B cell (primary cell): ENCODE results near the gene SESN3. TPM values are rescaled to one million over a fixed set of nuclear protein-coding genes. Genes with fewer than 3 reads are reported as not detected.

ENCODE experiments used
- ATAC-seq: fragments of 200-7000 bp; cut with Tn5 transposase; one replicate; pipeline ENCODE4 v1.10.0; 2021; ENCODE audit warnings: low read depth, mild to moderate bottlenecking, moderate number of reproducible peaks, moderate library complexity
- CTCF ChIA-PET: fragments of 350-600 bp; sonication (Branson Sonifier 250); formaldehyde crosslinking; loops from one replicate; lab custom pipeline; 2021; ENCODE audit warnings: antibody characterized with exemption, inconsistent platforms; lab: Charles Lee
- POLR2A ChIA-PET: fragments of 350-600 bp; sonication (Branson Sonifier 250); formaldehyde crosslinking; loops from one replicate; lab custom pipeline; 2021; ENCODE audit warnings: antibody characterized with exemption; lab: Charles Lee
- DNase-seq: peaks from one replicate; pipeline ENCODE4 v3.0.0; 2013
- H2AFZ ChIP-seq: 2 replicates; pipeline ENCODE4 v1.6.1; 2012; ENCODE audit warnings: mild to moderate bottlenecking, low read depth, low read length; ENCODE audit not compliant: insufficient read depth, poor library complexity, severe bottlenecking
- H3K27ac ChIP-seq, 2 donors: 1 replicate in 1 of 2; 2 replicates in 1 of 2; pipeline ENCODE4 v1.5.1; 2012 to 2013; ENCODE audit warnings: low read length in 2 of 2, mild to moderate bottlenecking in 2 of 2, moderate library complexity in 1 of 2
- H3K27me3 ChIP-seq, 4 experiments: fragments of 200-600 bp in 1 of 4; sonication (generic) in 1 of 4; replicated peaks in 1 of 4; 1 replicate in 2 of 4; 2 replicates in 2 of 4; pipeline versions ENCODE4 v1.6.1 to v1.7.0; 2013 to 2016; ENCODE audit warnings: low read length in 3 of 4, mild to moderate bottlenecking in 2 of 4, mixed read lengths in 1 of 4, moderate library complexity in 1 of 4; ENCODE audit not compliant: insufficient read depth in 4 of 4, control insufficient read depth in 3 of 4; ENCODE audit errors: control extremely low read depth in 1 of 4
- H3K36me3 ChIP-seq, 2 experiments: replicated peaks in 1 of 2; 1 replicate in 1 of 2; 2 replicates in 1 of 2; pipeline versions ENCODE4 v1.6.1 to v1.7.1; 2013; ENCODE audit warnings: low read length in 1 of 2; ENCODE audit not compliant: insufficient read depth in 2 of 2, control insufficient read depth in 1 of 2; ENCODE audit errors: control extremely low read depth in 1 of 2, extremely low read depth in 1 of 2
- H3K4me1 ChIP-seq, 2 donors: fragments of 200-600 bp in 1 of 2; sonication (generic) in 1 of 2; 1 replicate in 1 of 2; 2 replicates in 1 of 2; pipeline versions ENCODE4 v1.5.1 to v1.6.1; 2013 to 2017; ENCODE audit warnings: low read length in 2 of 2; ENCODE audit not compliant: control insufficient read depth in 2 of 2, insufficient read depth in 2 of 2
- H3K4me2 ChIP-seq: replicated peaks from 2 replicates; pipeline ENCODE3; 2012; ENCODE audit warnings: mild to moderate bottlenecking, low read depth, low read length; ENCODE audit not compliant: poor library complexity, severe bottlenecking
- H3K4me3 ChIP-seq, 5 experiments: fragments of 200-600 bp in 1 of 5; sonication (generic) in 1 of 5; 1 replicate in 3 of 5; 2 replicates in 2 of 5; pipeline versions ENCODE4 v1.5.1 to v1.7.0; 2011 to 2016; ENCODE audit warnings: low read length in 4 of 5, mild to moderate bottlenecking in 4 of 5, low read depth in 2 of 5, control low read depth in 1 of 5, moderate library complexity in 1 of 5; ENCODE audit not compliant: insufficient read depth in 1 of 5; ENCODE audit errors: control extremely low read depth in 1 of 5, extremely low read depth in 1 of 5
- H3K79me2 ChIP-seq: fragments of 200-600 bp; sonication (generic); one replicate; pipeline ENCODE4 v1.6.0; 2016; ENCODE audit warnings: low read length; ENCODE audit not compliant: control insufficient read depth, insufficient read depth
- H3K9ac ChIP-seq: fragments of 200-600 bp; sonication (generic); 2 replicates; pipeline ENCODE4 v1.6.1; 2017; ENCODE audit warnings: mild to moderate bottlenecking, low read length, moderate library complexity
- H3K9me3 ChIP-seq, 3 donors: one replicate each; pipeline versions ENCODE4 v1.6.1 to v1.7.1; 2013; ENCODE audit warnings: low read length in 2 of 3; ENCODE audit not compliant: control insufficient read depth in 2 of 3, insufficient read depth in 1 of 3; ENCODE audit errors: control extremely low read depth in 1 of 3
- H4K20me1 ChIP-seq: 2 replicates; pipeline ENCODE4 v1.6.0; 2012; ENCODE audit warnings: mild to moderate bottlenecking, low read length; ENCODE audit not compliant: insufficient read depth, control insufficient read depth, poor library complexity, severe bottlenecking
- H3K27ac Mint-ChIP-seq: one replicate; pipeline ENCODE4 v1.8.0; 2021; ENCODE audit warnings: mixed read lengths
- H3K27me3 Mint-ChIP-seq: one replicate; pipeline ENCODE4 v1.8.0; 2021; ENCODE audit warnings: mixed read lengths
- H3K4me1 Mint-ChIP-seq: one replicate; pipeline ENCODE4 v1.8.0; 2021; ENCODE audit warnings: mixed read lengths
- H3K4me3 Mint-ChIP-seq: one replicate; pipeline ENCODE4 v1.8.0; 2021; ENCODE audit warnings: mixed read lengths
- H3K9me3 Mint-ChIP-seq: one replicate; pipeline ENCODE4 v1.8.0; 2022; ENCODE audit warnings: mixed read lengths; ENCODE audit not compliant: insufficient read depth
- EZH2 ChIP-seq: IDR thresholded peaks from 2 replicates; pipeline ENCODE4 v1.6.1; 2012; ENCODE audit warnings: borderline replicate concordance, low read depth, mild to moderate bottlenecking, moderate library complexity, low read length; ENCODE audit not compliant: insufficient read depth, poor library complexity, severe bottlenecking
- WGBS: methylation state at CpG from one replicate; pipeline ENCODE4 v1.1.5; 2013; ENCODE audit warnings: missing lambda C conversion rate; ENCODE audit not compliant: insufficient coverage; 5-methylcytosine and 5-hydroxymethylcytosine counted together
- intact Hi-C: fragments of 100-400 bp; cut with micrococcal nuclease; formaldehyde crosslinking; loops from one replicate; pipeline ENCODE4 v1.10.0; 2022
- polyA plus RNA-seq: library from polyadenylated mRNA; depleted of rRNA; stranded (reverse); fragments of >200 nt; gene quantifications from 2 replicates; pipeline ENCODE4 v1.2.3, GENCODE V29; 2012
- total RNA-seq, 2 donors: library from RNA; stranded (reverse); fragments of 120-200 nt in 1 of 2; gene quantifications; 1 replicate in 1 of 2; 2 replicates in 1 of 2; pipeline versions ENCODE4 v1.2.3 to v1.2.4, GENCODE V29; 2013 to 2022
- TF ChIP-seq, protein P1 (sequence below): fragments of 200-600 bp; IDR thresholded peaks from one replicate; pipeline ENCODE4 v1.8.0; 2022; ENCODE audit warnings: antibody characterized with exemption, mild to moderate bottlenecking

SESN3 gene
- total and polyA plus RNA-seq, 2 donors (not counting 1 experiment from before 2014, with no cell fraction given) = 10.1 to 519 TPM

DNA sequence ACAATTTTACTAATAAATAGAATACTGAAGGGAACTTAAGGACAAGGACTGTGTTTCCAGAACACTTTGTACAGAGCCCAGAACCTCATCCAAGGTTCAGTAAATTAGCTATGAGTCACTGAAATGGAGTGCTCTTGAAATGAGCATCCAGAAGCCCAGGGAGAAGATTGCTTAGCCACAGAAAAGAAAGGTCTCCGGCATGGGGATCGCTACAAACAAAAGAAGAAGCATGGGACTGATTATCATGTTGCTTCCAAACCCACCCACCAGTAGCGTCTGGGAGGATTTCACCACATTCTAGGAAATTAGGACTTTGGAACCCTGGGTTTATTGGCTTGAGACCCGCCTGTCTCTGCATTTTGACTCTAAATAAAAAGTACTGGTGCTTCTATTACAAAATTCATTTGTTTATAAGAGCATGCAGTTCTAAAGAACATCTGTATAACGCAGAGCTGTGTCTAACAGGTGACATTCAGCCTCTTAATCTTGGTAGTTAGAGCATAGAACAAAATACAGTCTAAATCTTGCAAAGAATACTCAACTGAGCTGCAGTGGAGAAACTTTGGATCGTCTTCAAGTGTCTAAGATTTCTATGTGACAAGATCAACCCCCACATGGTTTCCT is 35.9 kb upstream of the SESN3 start:
- Histone ChIP-seq H3K4me3 (no peak overlapping the region), H3K27me3 (no peaks in the 10 kb centered on the region), H3K4me2 (no peak overlapping the region), H4K20me1 (no peaks in the 10 kb centered on the region), H3K9ac (no peak overlapping the region), H3K4me1 (peaks cover 10 to 12% of the 10 kb centered on the region in 2 donors), H3K36me3 (no peaks in the 10 kb centered on the region), H2AFZ (no peak overlapping the region), H3K79me2 (no peaks in the 10 kb centered on the region), H3K9me3 (no peaks in the 10 kb centered on the region), H3K27ac (no peak overlapping the region)
- intact Hi-C loops = loop anchor here (5.0 kb wide), 1 partner anchor 35 kb away; the partner anchor contains the start of gene SESN3
- no CpG with 5 or more reads among the region's 6 CpGs for WGBS
- ATAC-seq = no peak
- Mint-ChIP-seq H3K4me3 (no peak overlapping the region), H3K27ac (no peak overlapping the region), H3K27me3 (no peaks in the 10 kb centered on the region), H3K4me1 (peaks cover 23% of the 10 kb centered on the region), H3K9me3 (no peaks in the 10 kb centered on the region)
- DNase-seq = no peak
- ChIA-PET CTCF (interaction anchor here (0.5 to 1.6 kb wide), 2 partner anchors 11 to 15 kb away, joined by 3 read pairs; no protein-coding TSS in a partner anchor), POLR2A (interaction anchor here (1.0 kb wide), 1 partner anchor 17 kb away, joined by 3 read pairs; no protein-coding TSS in a partner anchor)
- TF ChIP-seq EZH2 = no peak
- TF ChIP-seq, protein P1, sequence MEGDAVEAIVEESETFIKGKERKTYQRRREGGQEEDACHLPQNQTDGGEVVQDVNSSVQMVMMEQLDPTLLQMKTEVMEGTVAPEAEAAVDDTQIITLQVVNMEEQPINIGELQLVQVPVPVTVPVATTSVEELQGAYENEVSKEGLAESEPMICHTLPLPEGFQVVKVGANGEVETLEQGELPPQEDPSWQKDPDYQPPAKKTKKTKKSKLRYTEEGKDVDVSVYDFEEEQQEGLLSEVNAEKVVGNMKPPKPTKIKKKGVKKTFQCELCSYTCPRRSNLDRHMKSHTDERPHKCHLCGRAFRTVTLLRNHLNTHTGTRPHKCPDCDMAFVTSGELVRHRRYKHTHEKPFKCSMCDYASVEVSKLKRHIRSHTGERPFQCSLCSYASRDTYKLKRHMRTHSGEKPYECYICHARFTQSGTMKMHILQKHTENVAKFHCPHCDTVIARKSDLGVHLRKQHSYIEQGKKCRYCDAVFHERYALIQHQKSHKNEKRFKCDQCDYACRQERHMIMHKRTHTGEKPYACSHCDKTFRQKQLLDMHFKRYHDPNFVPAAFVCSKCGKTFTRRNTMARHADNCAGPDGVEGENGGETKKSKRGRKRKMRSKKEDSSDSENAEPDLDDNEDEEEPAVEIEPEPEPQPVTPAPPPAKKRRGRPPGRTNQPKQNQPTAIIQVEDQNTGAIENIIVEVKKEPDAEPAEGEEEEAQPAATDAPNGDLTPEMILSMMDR = no peak

DNA sequence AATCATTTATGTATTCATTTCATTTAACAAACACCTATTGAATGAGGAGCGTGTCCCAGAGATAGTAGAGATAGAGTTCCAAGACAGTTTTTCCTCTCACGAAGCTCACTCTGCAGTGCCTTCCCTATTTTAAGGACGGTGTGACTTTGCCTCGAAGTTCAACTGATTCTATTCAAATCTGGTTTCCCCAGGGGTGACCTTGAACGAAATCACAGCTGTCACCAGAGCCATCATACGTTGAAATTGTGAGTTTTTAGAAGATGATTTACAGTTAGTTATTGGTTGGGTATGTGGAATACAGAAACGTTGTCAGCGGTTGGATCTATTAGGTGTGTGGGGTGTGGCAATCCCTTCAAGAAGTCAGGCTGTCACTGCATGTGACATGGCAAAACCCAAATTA is 33.9 kb upstream of the SESN3 start:
- no peaks in the 10 kb centered on the region for H3K27me3 Mint-ChIP-seq
- no peak overlapping the region for H2AFZ ChIP-seq
- TF ChIP-seq EZH2 = no peak
- TF ChIP-seq, protein P1 = no peak
- no peak overlapping the region for H3K4me3 Mint-ChIP-seq
- H3K4me1 Mint-ChIP-seq = peaks cover 23% of the 10 kb centered on the region
- peaks cover 10 to 12% of the 10 kb centered on the region in 2 donors for H3K4me1 ChIP-seq
- ATAC-seq (no peak), DNase-seq (no peak)
- CTCF ChIA-PET = no interaction called here
- no peaks in the 10 kb centered on the region for H3K9me3 ChIP-seq
- H3K9me3 Mint-ChIP-seq = no peaks in the 10 kb centered on the region
- no peaks in the 10 kb centered on the region for H3K79me2 ChIP-seq
- intact Hi-C loops = loop anchor here (5.0 kb wide), 1 partner anchor 33 kb away; the partner anchor contains the start of gene SESN3
- no peaks in the 10 kb centered on the region for H3K27me3 ChIP-seq
- 46% methylated on average over 4 of the region's 8 CpGs for WGBS
- no peak overlapping the region for H3K27ac ChIP-seq
- H3K27ac Mint-ChIP-seq = no peak overlapping the region
- H4K20me1 ChIP-seq = no peaks in the 10 kb centered on the region
- POLR2A ChIA-PET = no interaction called here
- H3K4me2 ChIP-seq = no peak overlapping the region
- no peaks in the 10 kb centered on the region for H3K36me3 ChIP-seq
- no peak overlapping the region for H3K9ac ChIP-seq
- no peak overlapping the region for H3K4me3 ChIP-seq
